ENCODE data around the gene C2CD2L.
"Not testable (repeated sequence)": the region's sequence is repeated elsewhere in the genome, so short reads cannot be mapped to it uniquely, and the experiment has no call there.

C2CD2L gene

GRCh38 chr11:119157063-119157462 lies 49.9 kb downstream of the C2CD2L start:
- no peak for TF ChIP-seq CTCF (IDR thresholded peaks at IDR 0.05; ENCODE audit: extremely low read depth, missing control alignments)
- no peak for DNase-seq (ENCODE audit: low spot score)

- DNase-seq (ENCODE audit: low spot score): no peak
- no peak for TF ChIP-seq CTCF (IDR thresholded peaks at IDR 0.05; ENCODE audit: extremely low read depth, missing control alignments)
These were observed 51.3 kb downstream of the C2CD2L start for GRCh38 chr11:119158467-119158866.

- no peak for DNase-seq (ENCODE audit: low spot score)
- no peak for TF ChIP-seq CTCF (IDR thresholded peaks at IDR 0.05; ENCODE audit: extremely low read depth, missing control alignments)
These were observed 53.0 kb downstream of the C2CD2L start for GRCh38 chr11:119160151-119160550.

- no peak for TF ChIP-seq CTCF (IDR thresholded peaks at IDR 0.05; ENCODE audit: extremely low read depth, missing control alignments)
- DNase-seq (ENCODE audit: low spot score): no peak
These were observed 54.7 kb downstream of the C2CD2L start for GRCh38 chr11:119161871-119162270.

- TF ChIP-seq CTCF (IDR thresholded peaks at IDR 0.05; ENCODE audit: extremely low read depth, missing control alignments): no peak
- no peak for DNase-seq (ENCODE audit: low spot score)
These were observed 59.4 kb downstream of the C2CD2L start for GRCh38 chr11:119166368-119167076.

- DNase-seq (ENCODE audit: low spot score): not testable (repeated sequence)
These were observed 59.9 kb downstream of the C2CD2L start for GRCh38 chr11:119167077-119167458.

- no peak for TF ChIP-seq CTCF (IDR thresholded peaks at IDR 0.05; ENCODE audit: extremely low read depth, missing control alignments)
- no peak for DNase-seq (ENCODE audit: low spot score)
These were observed 60.8 kb downstream of the C2CD2L start for GRCh38 chr11:119167933-119168332.
